ENCODE data around the gene GCH1.

Gene GCH1

GRCh38 chr14:54794159-54794558 is 108.5 kb downstream of the GCH1 start:
- DNase-seq = no peak

GRCh38 chr14:54792288-54792687 is 110.3 kb downstream of the GCH1 start:
- no peak for DNase-seq
